ENCODE data around the gene COL28A1. TPM values are rescaled to one million over a fixed set of nuclear protein-coding genes. Genes with fewer than 3 reads are reported as not detected.

The COL28A1 gene
- total RNA-seq: 8.1 TPM

DNA sequence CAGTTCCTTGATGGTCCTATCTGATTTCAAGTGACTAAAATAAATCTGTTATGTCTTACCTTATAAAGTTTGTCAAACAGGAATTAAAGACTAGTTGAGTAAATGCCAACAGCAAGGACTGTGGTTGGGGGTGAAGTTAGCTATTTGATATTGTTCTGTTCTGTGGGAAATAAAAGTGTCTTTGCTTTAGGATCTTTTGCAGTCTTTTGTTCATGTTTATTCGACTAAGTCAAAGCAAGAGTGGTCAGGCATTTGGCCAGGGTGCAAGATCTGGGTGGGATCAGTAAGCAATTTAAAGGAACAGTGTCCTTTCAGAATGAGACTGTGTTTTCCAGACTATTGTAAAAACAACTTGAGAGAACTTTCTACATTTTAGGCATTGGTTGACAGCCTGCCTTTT lies at the start of gene COL28A1:
Gene COL28A1 (minus strand): TSS at position 183 of the 400 bp plus-strand sequence. CDS start 2,998 bp downstream, outside the sequence.
- no peak for DNase-seq

DNA sequence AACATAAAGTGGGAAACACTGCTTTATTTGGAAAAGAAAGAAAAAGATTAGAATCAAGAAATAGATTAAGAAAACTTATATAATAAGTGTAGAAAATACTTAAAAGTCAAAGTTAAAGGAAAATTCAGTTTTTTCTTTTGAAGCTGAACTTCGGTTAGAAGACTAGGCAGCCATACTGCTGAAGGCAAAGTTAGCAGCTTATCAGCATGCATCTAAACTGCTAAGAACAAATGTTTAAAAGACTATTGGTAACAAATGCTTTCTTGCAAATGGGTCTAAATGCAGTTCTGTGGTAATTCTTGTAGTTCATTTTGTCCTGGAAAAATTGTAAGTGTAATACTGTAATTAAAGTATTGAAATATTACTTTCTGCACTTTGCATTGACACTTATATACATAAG lies 49.0 kb upstream of the COL28A1 start:
- DNase-seq: no peak

DNA sequence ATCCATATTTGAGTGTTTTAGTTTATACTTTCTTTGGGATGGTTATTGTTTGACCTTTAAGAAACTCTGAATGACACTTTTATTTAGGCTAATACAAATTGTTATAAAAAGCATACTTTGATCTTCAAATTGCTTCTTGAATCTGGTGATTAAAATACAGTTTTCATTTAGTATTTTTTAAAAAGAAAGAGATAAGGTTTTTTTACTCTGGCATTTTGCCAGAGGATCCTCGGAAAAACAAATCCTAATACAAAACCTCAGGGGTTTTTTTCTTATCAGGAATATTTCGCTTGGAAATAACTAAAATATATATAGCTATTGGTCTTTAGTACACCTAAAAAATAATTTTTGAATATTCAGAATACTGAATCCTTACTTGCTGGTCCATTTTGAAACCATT lies 48.1 kb upstream of the COL28A1 start:
- DNase-seq: no peak

DNA sequence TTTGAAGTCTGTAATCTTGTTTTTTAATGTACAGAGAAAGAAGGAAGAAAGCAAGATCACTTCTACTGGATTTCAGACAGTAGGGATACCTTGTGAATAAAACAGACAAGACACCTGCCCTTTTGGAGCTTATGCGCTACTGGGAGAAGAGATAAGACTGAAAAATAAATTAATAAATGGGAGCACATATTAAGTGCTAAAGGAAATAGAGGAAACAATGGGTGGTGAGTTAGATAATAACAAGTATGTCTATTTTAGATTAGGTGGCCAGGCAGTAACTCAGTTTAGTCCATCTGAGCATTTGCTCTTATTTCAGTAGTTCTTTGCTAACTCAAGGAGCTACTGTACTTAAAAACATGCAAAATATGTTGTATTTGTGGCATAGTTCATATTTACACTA lies 46.9 kb upstream of the COL28A1 start:
- DNase-seq: no peak

DNA sequence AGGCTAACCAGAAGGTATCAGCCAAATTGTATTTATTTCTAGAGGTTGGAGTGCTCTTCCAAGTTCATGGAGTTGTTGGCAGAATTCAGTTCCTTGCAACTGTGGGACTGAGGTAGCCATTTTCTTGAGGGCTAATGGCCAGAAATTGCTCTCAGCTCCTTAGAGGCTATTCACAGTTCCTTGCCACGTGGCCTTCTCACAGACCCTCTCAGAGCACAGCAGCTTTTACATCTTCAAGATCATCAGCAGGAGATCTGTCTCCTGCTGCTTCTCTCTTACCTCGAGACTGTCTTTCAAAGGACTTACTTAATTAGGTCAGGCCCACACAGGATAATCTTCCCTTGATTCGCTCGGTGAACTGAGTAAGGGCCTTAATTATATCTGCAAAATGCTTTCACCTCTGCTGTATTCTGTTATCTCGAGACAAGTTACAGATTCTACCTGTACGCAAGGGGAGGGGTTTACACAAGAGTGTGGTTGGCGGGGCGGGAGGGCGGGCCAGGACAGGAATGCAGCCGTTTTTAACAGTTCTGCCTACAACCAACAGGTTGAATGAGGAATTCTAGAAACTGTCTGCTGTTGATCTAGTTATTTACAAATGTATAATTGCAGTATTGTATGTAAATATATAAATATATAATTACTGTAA lies 46.0 kb upstream of the COL28A1 start:
- DNase-seq: no peak

DNA sequence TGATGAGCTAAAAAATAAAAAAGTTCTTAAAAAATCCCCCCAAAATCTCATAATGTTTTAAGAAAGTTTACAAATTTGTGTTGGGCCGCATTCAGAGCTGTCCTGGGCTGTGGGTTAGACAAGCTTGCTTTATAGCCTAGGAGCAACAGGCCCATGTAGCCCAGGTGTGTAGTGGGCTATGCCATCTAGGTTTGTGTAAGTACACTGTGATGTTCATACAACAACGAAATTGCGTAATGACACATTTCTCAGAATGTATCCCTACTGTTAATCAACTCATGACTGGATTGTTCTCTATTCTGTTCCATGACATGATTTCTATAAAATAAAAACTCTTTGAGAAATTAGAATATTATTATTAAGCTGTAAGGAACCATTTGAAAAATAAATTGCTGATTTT lies 44.0 kb upstream of the COL28A1 start:
- no peak for DNase-seq

DNA sequence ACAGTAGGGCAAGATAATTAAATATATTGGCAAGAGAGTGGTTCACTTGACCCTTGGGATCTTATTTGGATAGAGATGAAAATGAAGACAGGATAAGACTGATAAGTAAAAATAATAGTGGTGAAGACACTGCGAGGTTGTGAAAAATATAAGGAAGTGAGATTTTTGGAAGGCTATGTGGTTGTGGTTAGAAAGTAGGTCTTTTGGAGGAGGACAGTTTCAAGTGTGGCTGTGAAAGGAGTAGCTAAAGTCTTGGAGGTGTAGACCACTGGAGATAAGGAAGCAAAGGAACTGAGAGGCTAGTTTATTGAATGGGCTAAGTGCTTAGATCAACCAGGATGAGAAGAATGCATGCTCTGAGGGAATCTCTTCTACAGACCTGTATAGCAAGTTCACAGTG lies 42.2 kb upstream of the COL28A1 start:
- DNase-seq: no peak

DNA sequence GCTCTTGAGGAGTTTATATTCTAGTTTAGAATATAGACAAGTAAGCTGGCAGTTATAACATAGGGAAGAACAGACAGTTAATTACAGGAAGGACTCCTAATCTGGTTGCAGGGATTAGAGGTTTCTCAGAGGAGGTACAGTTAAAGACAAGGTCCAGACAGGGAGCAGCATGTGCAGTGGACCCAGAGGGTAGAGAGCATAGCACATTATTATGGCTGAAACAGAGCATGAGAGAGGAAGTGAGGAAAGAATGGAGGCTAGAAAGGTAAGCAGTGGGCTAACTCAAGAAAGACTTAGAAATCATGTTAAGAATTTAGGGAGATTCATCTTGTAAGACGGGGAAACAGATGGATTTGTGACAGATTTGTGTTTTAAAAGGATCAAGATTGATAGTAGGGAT lies 40.7 kb upstream of the COL28A1 start:
- DNase-seq: no peak

DNA sequence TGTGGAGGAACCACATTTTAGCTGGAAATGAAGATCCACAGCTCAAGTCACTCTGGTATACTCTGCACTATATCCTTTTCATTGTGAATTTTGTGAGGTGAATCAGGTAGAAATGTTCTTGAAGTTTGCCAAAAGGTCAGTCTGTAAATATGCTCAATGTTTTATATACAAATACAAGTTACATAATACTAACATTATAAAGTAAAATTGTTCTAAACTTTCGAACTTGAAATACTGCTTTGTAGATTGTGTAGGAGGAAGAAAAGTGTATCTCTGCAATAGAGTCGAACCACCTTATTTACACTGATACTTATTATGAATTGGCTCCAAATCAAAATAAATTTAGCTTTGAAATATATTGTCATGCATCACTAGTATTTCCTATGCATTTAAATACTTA lies 38.0 kb upstream of the COL28A1 start:
- DNase-seq: no peak

DNA sequence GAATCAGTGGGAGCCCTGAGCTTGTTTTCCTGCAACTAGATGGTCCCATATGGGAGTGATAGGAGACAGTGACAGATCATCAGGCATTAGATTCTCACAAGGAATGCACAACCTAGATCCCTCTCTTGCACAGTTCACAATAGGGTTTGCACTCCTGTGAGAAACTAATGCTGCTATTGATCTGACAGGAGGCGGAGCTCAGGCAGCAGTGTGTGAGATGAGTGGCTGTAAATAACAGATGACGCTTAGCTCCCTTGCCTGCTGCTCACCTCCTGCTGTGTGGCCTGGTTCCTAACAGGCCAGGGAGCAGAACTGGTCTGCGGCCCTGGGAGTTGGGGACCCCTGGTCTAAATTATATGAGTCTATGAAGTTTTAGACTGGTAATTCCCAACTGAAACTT lies 34.9 kb upstream of the COL28A1 start:
- DNase-seq: no peak

DNA sequence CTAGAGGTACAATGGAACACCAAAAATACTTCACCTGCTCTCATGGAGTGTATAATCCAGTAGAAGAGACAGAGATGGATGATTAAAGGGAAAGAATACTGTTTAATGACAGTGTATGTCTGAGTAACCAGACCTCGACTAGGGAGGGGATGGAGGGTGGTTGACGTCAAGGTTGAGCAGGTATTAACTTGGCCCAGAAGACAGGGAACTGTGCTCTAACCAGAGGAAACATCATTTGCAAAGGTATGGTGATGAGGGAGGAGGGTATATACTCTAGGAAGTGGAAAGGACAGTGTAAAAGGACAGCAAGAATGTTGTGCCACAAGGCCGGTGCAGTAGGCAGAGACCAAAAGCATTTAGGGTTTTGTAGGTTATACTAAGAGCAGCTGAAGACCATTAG lies 33.9 kb upstream of the COL28A1 start:
- DNase-seq: no peak

DNA sequence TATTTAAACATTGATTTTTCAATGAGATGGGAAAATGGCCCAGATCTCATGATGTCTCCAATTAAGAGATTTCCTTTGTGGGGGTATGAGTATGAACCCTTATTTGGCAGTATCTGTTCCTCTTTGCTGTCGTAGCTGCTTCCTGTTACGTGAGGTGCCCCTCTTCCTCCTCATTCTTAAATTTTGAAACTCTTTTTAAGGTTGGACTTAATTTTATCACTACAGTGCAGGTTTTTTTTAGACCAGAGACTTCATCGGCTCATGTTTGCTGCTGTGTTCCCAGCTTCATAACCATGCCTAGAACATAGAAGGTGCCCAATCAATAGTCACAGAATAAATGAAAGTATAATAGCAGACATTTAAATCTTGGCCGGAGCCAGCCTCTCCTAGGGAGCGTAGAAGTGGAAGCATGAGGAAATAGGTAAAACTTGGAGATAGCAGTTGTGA lies 33.4 kb upstream of the COL28A1 start:
- DNase-seq: no peak

DNA sequence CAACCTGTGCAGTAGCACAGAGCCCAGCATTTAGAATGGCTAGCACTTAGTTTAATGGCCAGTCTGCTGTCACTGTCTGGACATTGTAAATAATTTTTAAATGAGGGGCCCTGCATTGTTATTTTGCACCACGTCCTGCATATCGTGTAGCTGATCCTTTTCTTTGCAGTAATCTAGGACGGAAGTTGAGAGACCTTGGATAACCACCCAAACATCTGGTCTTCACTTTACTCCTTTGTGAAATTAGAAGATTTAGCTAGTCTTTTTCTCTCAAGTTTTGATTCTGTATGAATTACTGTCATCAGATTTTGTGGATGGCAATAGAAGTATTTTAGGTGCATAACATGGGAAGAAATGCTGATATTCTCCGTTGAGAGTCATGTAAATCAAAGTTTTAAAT lies 32.9 kb upstream of the COL28A1 start:
- no peak for DNase-seq

DNA sequence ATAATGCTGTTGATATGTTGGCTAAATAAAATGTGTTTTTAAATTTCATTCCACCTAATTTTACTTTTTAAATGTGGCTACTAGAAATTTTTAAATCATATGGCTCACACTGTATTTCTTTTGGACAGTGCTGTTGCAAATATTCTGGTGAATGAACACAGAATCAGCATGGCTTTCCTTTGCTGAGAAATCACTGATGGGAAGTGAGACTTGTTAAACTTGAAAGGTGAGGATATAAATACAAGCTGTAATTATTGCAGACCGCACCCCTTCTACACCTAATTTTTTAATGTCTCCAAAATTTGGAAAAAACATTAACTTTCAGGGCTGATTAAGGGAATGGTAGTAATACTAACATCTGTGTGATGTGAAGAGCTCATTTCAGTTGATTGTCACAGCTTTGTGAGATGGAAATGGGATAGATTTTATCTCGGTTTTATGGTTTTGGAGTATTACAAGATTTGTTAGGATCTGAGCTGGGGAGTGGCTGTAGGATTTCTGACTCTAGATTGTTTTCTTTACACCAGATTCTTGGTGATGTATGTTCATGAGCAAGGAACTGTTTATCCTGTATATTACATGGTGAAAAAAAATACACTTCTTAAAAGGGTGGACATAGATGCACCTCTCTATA lies 32.3 kb upstream of the COL28A1 start:
- no peak for DNase-seq

DNA sequence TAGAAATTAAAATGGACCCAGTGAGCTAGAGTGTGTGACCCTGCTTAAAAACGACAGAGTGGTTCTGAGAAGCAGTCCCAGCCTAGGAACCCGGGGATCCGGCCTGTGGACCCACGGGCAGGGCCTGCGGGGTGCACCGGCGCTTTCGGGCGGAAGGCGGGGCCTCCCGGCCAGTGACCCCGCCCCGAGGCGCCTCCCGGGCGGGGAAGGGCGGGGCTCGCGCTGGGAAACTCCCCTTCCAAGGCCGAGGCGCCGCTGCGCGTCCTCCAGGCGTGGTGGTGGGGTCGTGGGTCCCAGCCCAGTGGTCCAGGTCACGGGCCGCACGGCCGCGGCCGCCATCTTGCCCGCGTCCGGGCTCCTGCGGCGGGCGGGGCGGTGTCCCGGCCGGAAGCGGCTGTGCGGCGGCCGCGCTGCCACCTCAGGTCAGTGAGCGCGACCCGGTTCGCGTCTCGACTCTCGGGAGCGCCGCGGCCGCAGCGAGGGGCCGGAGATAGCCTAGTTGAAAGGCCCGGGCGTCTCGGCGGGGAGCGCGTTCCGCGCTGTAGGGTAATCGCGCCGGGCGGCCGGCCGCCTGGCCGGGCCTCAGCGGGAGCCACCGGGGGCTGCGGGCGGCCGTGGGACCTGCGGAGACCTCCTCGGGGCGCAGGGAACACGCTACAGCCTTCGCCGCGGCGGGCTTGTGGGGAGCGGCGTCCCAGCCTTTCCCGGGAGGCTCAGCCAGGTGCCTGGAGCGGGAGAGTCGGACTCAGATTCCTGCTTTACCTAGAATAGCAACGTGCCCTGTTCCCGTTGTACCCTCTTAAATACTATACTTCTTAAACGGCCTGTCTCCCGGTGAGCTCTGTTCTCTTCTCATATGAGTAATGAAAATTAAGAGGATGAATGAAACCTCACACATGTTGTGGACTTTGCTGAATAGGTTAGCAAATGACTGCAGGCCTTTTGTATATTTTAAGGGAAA lies 31.3 kb upstream of the COL28A1 start, which contains the start of gene MIOS:
Gene MIOS (plus strand): TSS at position 234 of the 961 bp plus-strand sequence. CDS start 5,592 bp downstream, outside the sequence.
- DNase-seq: peak; percentile 90

DNA sequence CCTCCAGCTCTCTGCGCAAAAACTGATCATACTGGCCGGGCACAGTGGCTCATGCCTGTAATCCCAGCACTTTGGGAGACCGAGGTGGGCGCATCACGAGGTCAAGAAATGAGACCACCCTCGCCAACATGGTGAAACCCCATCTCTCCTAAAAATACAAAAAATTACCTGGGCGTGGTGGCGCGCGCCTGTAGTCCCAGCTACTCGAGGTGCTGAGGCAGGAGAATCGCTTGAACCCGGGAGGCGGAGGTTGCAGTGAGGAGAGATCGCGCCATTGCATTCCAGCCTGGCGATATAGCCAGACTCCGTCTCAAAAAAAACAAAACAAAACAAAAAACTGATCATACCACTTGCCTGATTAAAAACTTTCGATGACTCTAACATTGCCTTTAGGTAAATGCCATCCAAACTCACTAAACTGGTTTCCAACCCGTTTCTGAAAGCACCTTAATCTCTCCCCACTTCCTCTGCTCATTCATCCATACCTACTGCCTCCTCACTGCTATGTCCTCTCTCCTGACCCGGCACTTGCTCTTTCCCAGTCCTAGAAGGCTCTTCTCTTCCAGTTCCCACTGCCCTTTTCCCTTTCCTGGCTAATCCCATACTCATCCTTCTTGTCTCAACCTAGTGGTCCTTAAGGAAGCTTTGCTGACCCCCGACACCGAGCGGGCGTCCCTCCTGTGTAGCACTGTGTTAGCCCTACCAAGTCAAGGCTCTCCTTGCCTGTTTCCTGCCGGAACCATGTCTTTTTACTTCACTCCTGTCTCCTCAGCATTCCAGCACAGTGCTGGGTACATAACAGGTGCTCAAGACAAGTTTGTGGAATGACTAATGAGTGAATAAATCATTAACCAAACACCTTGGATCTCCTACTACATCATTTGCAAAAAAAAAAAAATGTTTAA lies 30.3 kb upstream of the COL28A1 start:
- DNase-seq: peak; percentile 44

DNA sequence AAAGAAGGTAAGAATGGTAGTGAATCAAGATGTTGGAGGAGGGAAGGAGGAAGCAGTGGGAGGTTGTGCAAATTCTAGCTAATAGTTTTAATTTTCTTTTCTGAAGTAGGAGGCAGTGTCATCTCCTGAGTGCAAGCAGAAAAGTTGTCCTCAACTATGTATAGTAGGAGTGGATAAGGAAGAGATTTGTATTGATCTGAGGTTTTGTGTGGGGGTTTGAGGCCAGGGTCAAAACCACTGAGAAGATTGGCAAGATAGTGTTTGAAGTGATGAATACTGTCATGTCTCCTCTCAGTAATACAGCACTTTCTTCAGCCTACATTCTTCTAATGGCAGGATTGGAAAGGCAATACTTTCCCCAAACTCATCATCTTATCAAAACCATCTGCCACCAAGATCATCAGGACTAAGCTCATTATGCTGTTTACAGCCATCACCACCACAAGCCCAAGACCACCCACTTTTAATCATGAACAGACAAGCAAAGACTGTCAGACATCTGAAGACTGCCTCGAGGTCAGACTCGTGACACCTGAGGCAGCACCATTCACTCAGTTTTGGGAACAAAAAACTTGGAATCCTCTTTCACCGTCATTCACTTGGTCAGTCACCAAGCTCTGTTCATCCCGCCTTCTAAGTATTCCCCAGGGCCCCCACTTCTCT lies 29.5 kb upstream of the COL28A1 start:
- no peak for DNase-seq

DNA sequence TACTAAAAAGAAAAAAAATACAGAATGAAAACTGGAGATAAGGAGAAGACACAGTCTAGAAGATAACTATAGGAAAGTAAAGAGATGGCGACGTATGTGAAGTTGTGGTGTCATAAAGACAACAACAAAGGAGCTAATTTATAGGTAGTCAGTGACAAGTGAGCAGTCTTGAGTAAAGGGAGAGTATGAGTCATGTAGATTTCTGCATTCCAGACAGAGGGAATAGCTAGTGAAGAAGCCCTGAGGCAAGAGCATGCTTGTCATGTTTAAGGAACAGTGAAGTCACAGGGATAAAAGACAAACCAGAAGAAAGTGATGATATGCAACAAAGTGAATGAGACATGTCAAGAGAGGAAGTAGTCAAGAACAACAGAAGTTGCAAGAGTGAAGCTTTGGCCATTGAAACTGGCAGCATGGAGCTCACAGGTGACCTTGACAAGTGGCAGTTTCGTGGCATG lies 28.7 kb upstream of the COL28A1 start:
- no peak for DNase-seq

DNA sequence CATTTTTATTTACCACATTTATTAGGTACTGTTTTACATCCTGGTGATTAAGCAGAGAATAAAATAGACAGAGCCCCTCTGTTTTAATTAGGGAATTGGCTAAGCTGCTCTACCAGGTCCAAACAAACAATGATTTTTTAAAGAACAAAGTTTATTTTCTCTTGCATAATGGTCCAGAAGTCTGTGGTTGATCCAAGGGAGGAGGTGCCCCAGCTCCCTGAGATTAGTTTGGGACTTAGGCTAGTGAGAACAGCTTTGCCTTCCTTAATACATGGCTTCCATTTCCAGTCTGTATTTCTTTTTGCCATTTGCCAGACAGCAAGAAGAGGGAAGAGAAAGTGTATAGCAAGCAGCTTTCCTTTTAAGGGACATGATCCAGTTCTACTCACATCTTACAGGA lies 28.1 kb upstream of the COL28A1 start:
- no peak for DNase-seq

DNA sequence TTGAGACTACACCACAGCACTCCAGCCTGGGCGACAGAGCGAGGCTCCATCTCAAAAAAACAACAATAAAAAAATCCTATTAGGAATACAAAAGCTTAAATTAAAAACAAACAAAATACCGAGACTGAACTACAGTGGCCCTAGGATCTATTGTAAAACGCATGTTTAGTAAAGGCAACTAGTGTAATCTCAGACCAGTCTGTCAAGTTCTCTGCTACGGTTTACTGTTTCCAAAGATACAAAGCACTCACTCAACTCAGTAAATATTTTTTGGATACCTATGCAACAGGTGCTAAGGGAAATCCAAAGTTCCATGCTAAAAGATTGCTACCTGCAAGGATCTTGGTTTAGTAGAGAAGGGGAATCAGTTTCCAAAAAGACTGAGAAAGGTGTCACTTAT lies 27.6 kb upstream of the COL28A1 start:
- peak; percentile 26 for DNase-seq

DNA sequence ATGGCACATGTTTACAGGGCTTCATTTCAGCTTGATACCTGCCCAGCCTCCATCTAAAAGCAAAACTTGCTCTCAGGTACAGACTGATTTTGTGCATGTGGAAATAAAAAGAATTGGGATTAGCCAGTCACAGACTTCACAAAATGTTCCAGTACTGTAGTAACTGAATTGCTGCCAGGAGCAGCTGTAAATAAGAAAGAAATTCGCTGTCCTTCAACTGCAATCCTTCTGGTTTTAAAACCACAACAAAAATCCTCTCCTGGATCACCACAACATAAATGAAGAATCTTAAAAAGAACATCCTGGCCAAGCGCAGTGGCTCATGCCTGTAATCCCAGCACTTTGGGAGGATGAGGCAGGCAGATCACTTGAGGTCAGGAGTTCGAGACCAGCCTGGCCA lies 27.1 kb upstream of the COL28A1 start:
- DNase-seq: peak; percentile 47

All from tongue (tissue), 2 donors.